Epithelial cell of esophagus (primary cell): ENCODE results near the gene MGAM2.

Experiments used
- DNase-seq: peaks from one replicate; pipeline ENCODE4 v3.0.0; 2010; ENCODE audit warnings: low read depth
- H3K4me3 ChIP-seq: 2 replicates; pipeline ENCODE4 v1.5.1; 2011; ENCODE audit warnings: mild to moderate bottlenecking, low read length, control low read depth
- TF ChIP-seq, protein P1 (sequence below): IDR thresholded peaks from 2 replicates; pipeline ENCODE4 v1.5.1; 2011; ENCODE audit warnings: low read depth, mild to moderate bottlenecking, low read length, control low read depth, inconsistent platforms; ENCODE audit not compliant: insufficient read depth; ENCODE audit errors: missing control alignments

The MGAM2 gene

GRCh38 chr7:142181211-142181610 is 69.7 kb downstream of the MGAM2 start:
- no peak for DNase-seq
- H3K4me3 ChIP-seq: no peak overlapping the region
- TF ChIP-seq, protein P1, sequence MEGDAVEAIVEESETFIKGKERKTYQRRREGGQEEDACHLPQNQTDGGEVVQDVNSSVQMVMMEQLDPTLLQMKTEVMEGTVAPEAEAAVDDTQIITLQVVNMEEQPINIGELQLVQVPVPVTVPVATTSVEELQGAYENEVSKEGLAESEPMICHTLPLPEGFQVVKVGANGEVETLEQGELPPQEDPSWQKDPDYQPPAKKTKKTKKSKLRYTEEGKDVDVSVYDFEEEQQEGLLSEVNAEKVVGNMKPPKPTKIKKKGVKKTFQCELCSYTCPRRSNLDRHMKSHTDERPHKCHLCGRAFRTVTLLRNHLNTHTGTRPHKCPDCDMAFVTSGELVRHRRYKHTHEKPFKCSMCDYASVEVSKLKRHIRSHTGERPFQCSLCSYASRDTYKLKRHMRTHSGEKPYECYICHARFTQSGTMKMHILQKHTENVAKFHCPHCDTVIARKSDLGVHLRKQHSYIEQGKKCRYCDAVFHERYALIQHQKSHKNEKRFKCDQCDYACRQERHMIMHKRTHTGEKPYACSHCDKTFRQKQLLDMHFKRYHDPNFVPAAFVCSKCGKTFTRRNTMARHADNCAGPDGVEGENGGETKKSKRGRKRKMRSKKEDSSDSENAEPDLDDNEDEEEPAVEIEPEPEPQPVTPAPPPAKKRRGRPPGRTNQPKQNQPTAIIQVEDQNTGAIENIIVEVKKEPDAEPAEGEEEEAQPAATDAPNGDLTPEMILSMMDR: no peak

- TF ChIP-seq, protein P1: no peak
Measured at GRCh38 chr7:142181966-142182365, 70.4 kb downstream of the MGAM2 start.

GRCh38 chr7:142185069-142185468 is 73.6 kb downstream of the MGAM2 start:
- DNase-seq: no peak
- H3K4me3 ChIP-seq: no peak overlapping the region
- TF ChIP-seq, protein P1: no peak

More at GRCh38 chr7:142181966-142182365, 70.4 kb downstream of the MGAM2 start:
- DNase-seq: no peak
- no peak overlapping the region for H3K4me3 ChIP-seq

DNA sequence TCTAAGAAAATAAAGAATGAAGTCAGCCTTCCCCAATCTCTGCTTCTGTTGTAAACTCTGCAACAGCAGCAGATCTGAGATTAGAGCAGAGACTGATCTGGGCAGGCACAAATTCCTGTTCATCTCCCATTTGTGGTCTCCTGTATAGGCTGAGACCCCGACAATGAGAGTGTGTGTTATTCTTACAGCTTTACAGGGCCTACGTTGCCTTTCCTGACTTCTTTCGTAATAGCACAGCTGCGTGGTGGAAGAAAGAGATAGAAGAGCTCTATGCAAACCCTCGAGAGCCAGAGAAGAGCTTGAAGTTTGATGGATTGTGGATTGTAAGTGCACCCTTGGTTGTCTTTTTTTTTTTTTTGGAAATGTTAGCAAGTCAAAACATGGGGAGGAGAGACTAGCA is 74.3 kb downstream of the MGAM2 start:
- TF ChIP-seq, protein P1: no peak
- no peak for DNase-seq
- H3K4me3 ChIP-seq: no peak overlapping the region

DNA sequence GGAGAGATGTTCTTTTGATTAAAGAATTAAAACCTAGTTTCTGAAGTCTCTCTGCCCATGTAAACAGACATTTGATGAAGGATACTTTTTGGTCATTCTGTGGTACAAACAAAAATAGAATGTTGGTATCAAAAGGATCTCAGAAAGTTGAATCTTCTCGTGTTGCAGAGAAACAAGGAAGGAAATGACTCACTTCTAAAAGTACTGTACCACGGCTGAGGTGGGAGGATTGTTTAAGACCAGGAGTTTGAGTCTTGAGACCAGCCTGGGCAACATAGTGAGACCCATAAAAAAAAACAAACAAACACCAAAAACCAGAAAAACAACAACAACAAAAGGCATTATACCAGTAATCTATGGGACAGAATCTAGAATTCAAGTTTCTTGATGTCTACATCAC is 76.6 kb downstream of the MGAM2 start:
- DNase-seq: peak; percentile 49
- H3K4me3 ChIP-seq: no peak overlapping the region
- TF ChIP-seq, protein P1: no peak

- peak; percentile 44 for DNase-seq
- no peak overlapping the region for H3K4me3 ChIP-seq
- TF ChIP-seq, protein P1: peak; percentile 36
Measured at GRCh38 chr7:142188846-142189245, 77.3 kb downstream of the MGAM2 start.

GRCh38 chr7:142194201-142194600 is 82.7 kb downstream of the MGAM2 start:
- TF ChIP-seq, protein P1: no peak
- DNase-seq: peak; percentile 59
- H3K4me3 ChIP-seq: no peak overlapping the region
